Measurements from ENCODE around the gene UBASH3A.

The UBASH3A gene

GRCh38 chr21:42495765-42496119, 92.0 kb downstream of the UBASH3A start:
- no peak for DNase-seq

- DNase-seq, result peak; percentile 99
These were observed 92.6 kb downstream of the UBASH3A start, which contains the start of gene RSPH1 for GRCh38 chr21:42496120-42496838. RSPH1 (minus strand) TSS chr21:42496224; CDS start chr21:42496186, 38 bp downstream.

- DNase-seq, result no peak
These were observed 93.1 kb downstream of the UBASH3A start for GRCh38 chr21:42496839-42497202.

Data from NCI-H1436 (cell line).